Measurements from ENCODE around the gene WNT6.

GRCh38 chr2:218902427-218902826, 42.8 kb downstream of the WNT6 start:
- TF ChIP-seq, protein P1, sequence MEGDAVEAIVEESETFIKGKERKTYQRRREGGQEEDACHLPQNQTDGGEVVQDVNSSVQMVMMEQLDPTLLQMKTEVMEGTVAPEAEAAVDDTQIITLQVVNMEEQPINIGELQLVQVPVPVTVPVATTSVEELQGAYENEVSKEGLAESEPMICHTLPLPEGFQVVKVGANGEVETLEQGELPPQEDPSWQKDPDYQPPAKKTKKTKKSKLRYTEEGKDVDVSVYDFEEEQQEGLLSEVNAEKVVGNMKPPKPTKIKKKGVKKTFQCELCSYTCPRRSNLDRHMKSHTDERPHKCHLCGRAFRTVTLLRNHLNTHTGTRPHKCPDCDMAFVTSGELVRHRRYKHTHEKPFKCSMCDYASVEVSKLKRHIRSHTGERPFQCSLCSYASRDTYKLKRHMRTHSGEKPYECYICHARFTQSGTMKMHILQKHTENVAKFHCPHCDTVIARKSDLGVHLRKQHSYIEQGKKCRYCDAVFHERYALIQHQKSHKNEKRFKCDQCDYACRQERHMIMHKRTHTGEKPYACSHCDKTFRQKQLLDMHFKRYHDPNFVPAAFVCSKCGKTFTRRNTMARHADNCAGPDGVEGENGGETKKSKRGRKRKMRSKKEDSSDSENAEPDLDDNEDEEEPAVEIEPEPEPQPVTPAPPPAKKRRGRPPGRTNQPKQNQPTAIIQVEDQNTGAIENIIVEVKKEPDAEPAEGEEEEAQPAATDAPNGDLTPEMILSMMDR (IDR thresholded peaks at IDR 0.05): no peak
- no peak for TF ChIP-seq POLR2A (IDR thresholded peaks at IDR 0.05)
